Fibroblast of skin of scalp (primary cell): ENCODE measurements around the gene CEMIP.
"Not testable (repeated sequence)": the region's sequence is repeated elsewhere in the genome, so short reads cannot be mapped to it uniquely, and the experiment has no call there.

Experiments used
- DNase-seq: peaks from one replicate; pipeline ENCODE4 v3.0.0-alpha.2; 2013

The CEMIP gene

GRCh38 chr15:80761754-80762153 is 17.4 kb upstream of the CEMIP start:
- DNase-seq = no peak

GRCh38 chr15:80763235-80763634 is 15.9 kb upstream of the CEMIP start:
- DNase-seq = not testable (repeated sequence)

- DNase-seq = no peak
Measured at GRCh38 chr15:80764535-80764934, 14.6 kb upstream of the CEMIP start.

- no peak for DNase-seq
Measured at GRCh38 chr15:80766275-80766674, 12.9 kb upstream of the CEMIP start.

GRCh38 chr15:80768158-80768557 is 11.0 kb upstream of the CEMIP start:
- DNase-seq = no peak

- no peak for DNase-seq
Measured at GRCh38 chr15:80769153-80769828, 9.9 kb upstream of the CEMIP start.

GRCh38 chr15:80769829-80770705 is 9.1 kb upstream of the CEMIP start:
- peak; percentile 61 for DNase-seq

GRCh38 chr15:80773122-80773551 is 6.0 kb upstream of the CEMIP start:
- peak; percentile 79 for DNase-seq

GRCh38 chr15:80773792-80774352 is 5.3 kb upstream of the CEMIP start:
- peak; percentile 58 for DNase-seq

- no peak for DNase-seq
Measured at GRCh38 chr15:80774486-80774885, 4.7 kb upstream of the CEMIP start.

- no peak for DNase-seq
Measured at GRCh38 chr15:80775338-80775737, 3.8 kb upstream of the CEMIP start.

- DNase-seq = peak; percentile 80
Measured at GRCh38 chr15:80776420-80777045, 2.6 kb upstream of the CEMIP start.

GRCh38 chr15:80777137-80777536 is 2.0 kb upstream of the CEMIP start:
- DNase-seq = peak; percentile 97

GRCh38 chr15:80777826-80778620 is 1.1 kb upstream of the CEMIP start:
- no peak for DNase-seq

- no peak for DNase-seq
Measured at GRCh38 chr15:80778621-80778963, 578 bp upstream of the CEMIP start.

- peak; percentile 43 for DNase-seq
Measured at GRCh38 chr15:80779658-80780415, 667 bp downstream of the CEMIP start.

- DNase-seq = peak; percentile 73
Measured at GRCh38 chr15:80780416-80781221, 1.4 kb downstream of the CEMIP start.

- DNase-seq = no peak
Measured at GRCh38 chr15:80783260-80783659, 4.1 kb downstream of the CEMIP start.

GRCh38 chr15:80785335-80785734 is 6.2 kb downstream of the CEMIP start:
- DNase-seq = peak; percentile 20

- DNase-seq = no peak
Measured at GRCh38 chr15:80785811-80786354, 6.7 kb downstream of the CEMIP start.
